ENCODE data around the gene MEGF6.

The MEGF6 gene

GRCh38 chr1:3477241-3477995, 133.9 kb downstream of the MEGF6 start:
- DNase-seq, result no peak

- no peak for DNase-seq
These were observed 134.6 kb downstream of the MEGF6 start for GRCh38 chr1:3476666-3477065.

- no peak for DNase-seq
These were observed 135.3 kb downstream of the MEGF6 start for GRCh38 chr1:3475839-3476573.

- DNase-seq, result no peak
These were observed 136.9 kb downstream of the MEGF6 start for GRCh38 chr1:3474421-3474820.

- DNase-seq, result no peak
These were observed 137.3 kb downstream of the MEGF6 start for GRCh38 chr1:3474016-3474415.

DNA sequence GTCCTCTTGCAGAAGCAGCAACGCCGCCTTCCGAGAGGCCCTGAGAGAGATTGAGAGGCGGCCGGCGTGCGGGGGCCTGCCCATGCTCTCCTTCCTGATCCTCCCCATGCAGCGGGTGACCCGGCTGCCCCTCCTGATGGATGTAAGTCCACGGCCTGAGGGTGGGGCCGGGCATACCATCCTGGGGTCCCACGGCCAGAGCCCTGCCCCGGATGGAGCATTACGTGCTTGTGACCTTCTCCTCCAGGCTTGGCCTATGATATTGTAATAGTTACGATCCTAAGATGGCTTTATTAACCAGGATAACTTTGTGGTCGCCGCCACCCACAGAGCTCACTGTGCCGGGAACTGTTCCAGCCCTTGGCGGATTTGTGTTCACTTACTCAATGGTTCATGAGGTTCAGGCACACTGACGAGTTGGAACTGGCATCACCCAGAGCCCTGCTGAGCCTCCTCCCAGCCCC, 137.9 kb downstream of the MEGF6 start:
- no peak for DNase-seq

DNA sequence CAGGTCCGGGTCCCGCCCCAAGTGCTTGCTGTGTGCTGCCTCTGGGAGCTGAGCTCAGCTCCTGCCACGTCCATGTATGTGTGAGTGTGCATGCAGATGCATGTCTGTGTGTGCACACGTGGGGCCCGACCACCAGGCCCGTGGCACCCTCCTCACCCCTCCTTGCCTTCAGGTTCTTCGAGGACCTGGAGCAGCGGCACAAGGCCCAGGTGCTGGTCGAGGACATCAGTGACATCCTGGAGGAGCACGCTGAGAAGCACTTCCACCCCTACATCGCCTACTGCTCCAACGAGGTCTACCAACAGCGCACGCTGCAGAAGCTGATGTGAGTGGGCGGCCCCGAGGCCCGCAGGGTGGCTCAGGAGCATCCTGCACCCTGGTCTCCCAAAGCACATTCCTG, 138.4 kb downstream of the MEGF6 start:
- no peak for DNase-seq

GRCh38 chr1:3472088-3472850, 139.0 kb downstream of the MEGF6 start:
- DNase-seq, result no peak

DNA sequence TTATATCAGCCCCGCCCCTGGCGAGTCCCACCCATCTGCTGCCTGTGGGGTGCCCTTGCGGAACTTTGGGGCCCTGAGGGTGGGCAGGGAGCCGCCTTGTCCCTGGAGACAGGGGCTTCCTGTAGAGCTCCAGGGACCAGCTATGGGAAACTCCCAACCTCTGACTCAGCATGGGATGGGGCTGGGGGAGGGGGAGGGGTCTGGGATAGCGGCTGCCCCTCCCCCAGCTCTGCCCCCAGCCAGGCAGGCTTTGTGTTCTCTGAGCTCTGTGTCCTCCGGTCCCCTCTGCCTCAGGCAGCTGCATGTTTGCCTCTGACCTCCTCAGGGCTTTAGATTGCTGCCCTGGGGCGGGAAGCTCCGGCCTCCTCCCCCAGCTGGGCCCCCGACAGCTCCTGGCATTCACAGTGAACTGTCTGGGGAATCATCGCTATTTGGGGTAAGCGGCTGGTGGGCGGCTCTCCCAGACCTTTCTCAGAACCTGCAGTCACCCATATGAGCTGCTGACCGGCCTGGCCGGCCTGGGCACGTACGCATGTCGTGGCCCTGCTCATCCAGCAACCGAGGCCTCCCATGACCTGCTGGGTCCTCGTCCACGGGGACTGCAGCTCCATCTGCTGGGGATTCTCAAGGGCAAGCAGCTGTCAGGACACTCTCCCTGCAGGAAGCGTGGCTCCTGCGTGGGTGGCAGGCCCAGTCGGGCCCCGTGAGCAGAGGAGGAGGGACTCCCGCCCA, 139.8 kb downstream of the MEGF6 start:
- no peak for DNase-seq

DNA sequence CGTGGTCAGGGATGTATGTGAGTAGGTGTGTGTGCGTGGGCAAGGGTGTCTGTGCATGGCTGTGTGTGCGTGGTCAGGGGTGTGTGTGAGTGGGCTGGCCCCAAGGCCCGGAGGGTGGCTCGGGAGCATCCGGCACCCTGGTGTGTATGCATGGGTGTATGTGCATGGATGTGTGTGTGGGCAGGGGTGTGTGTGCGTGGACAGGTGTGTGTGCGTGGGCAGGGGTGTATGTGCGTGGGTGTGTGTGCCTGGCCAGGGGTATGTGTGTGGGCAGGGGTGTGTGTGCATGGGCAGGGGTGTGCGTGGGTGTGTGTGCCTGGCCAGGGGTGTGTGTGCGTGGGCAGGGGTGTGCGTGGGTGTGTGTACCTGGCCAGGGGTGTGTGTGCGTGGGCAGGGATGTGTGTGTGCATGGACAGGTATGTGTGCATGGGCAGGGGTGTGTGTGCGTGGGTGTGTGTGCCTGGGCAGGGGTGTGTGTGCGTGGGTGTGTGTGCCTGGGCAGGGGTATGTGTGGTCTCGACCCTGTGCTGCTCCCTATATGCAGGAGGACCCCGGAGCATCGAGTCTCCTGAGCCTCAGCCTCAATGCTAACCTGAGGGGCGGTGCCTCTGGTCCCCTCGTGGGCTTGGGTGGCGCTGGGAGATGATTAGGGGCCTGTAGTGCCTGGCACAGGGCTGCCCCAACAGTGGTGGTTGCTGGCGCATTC, 140.5 kb downstream of the MEGF6 start:
- DNase-seq, result no peak

GRCh38 chr1:3469849-3470649, 141.3 kb downstream of the MEGF6 start:
- no peak for DNase-seq

- no peak for DNase-seq
These were observed 142.0 kb downstream of the MEGF6 start for GRCh38 chr1:3469104-3469848.

DNA sequence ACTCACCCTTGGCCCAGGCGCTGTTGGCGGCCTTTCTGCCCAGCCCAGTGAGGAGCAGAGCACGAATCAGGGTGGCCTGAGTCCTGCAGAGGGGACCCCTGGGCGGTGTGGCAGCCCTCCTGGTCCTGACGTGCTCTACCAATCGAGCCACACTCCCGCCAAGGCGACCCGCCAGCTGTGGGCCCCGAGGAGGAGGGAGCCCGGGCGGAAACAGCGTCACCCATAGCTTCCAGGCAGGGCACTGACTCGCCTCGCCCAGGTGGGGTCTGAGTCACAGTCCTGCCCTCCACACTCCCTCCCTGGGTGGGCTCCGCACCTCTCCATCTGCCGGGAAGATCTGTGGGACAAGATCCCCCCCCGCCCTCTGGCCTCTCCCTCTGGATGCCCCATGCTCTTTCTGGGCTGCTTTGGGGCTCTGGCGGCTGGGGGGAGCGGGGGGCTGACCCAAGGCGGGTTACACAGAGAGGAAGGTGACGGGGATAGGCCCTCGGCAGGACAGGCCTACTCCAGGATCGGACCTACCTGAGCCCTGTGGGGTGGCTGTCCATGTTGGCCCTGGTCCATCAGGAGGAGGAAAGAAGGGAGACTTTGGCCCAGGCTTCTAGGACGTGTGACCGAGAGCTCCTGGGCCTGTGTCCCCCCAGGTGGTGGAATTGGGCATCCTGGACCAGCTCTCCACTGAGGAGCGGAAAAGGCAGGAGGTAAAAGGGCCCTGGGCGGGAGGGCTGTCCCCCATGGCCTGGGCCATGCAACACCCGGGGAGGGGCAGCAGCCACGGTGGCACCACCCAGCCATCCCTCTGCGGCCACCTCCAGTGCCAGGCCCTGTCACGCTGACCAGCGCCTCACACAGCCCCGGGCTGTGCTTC, 142.8 kb downstream of the MEGF6 start:
- DNase-seq, result no peak

- no peak for DNase-seq
These were observed 143.9 kb downstream of the MEGF6 start for GRCh38 chr1:3467096-3468036.

GRCh38 chr1:3466366-3467075, 144.8 kb downstream of the MEGF6 start:
- no peak for DNase-seq

GRCh38 chr1:3465935-3466321, 145.4 kb downstream of the MEGF6 start:
- DNase-seq, result no peak

DNA sequence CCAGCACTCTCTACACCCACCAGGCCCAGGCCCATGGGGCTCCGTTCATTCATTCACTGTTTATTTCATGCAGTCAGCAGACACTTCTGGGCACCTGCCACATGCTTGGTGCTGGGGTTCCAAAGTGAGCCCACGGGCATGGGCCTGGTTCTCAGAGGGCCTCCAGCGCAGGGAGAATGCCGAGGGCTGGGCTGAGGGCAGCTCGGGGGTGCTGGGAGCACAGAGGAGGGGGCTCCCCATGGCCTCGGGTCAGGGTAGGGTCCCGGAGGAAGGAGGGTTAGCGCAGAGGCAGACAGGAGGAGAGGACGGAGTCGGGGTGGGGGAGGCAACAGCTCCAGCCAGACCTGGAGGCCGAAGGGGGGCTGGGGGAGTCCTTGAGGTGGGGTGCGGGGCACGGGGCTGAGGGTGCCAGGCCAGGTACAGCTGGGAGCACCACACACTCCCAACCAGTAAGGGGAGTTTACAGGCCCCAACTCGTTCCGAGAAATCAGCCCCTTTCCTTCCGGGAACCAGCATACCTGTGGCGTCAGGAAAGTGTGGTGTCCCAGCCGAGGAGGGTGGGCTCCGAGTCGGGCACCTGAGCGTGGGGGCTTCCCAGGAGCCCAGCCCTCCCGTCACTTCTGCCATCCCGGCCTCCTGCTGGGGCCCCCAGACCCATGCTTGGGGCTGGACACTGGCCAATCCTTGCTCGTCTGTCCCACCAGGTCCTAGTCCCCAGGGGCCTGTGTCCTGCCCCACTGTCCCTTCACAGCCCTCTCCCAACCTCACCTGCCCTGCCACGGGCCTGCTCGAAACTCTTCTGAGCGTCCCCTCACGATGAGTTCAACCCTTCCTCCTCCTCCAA, 146.0 kb downstream of the MEGF6 start:
- DNase-seq, result no peak

Measured in activated naive CD4-positive, alpha-beta T cell (primary cell).